Measurements from ENCODE around the gene HDDC2. TPM values are rescaled to one million over a fixed set of nuclear protein-coding genes. Genes with fewer than 3 reads are reported as not detected.

HDDC2 gene
- total and polyA plus RNA-seq, 12 donors, result 94.2 to 166 (median 125) TPM

- Histone ChIP-seq H3K4me1 (replicated peaks in 1 of 2) (peaks cover 27 to 42% of the 10 kb centered on the region in 2 donors), H3K4me3 (no peak overlapping the region), H3K27me3 (no peaks in the 10 kb centered on the region), H3K27ac (peak overlapping the region in 4 of 5 donors; percentile 22 to 82 (median 54)), H3K36me3 (replicated peaks in 1 of 2) (no peaks in the 10 kb centered on the region), H3K9me3 (replicated peaks in 1 of 3) (no peaks in the 10 kb centered on the region)
- 22 to 40% (median 31%) methylated on average over 3 of the region's 3 CpGs for WGBS, 4 donors
- TF ChIP-seq CTCF (IDR thresholded peaks at IDR 0.05) (no peak), POLR2A (IDR thresholded peaks at IDR 0.05) (no peak)
- no peak for DNase-seq
- intact Hi-C loops (cut with DNase I), result no loop called here
Observed at GRCh38 chr6:125233202-125233601, 68.6 kb downstream of the HDDC2 start.

- no peaks in the 10 kb centered on the region for H3K36me3 ChIP-seq (replicated peaks in 1 of 2)
- H3K4me3 ChIP-seq, result no peak overlapping the region
- intact Hi-C loops (cut with DNase I), result no loop called here
- H3K27ac ChIP-seq, result peak overlapping the region in 4 of 5 donors; percentile 36 to 82 (median 54)
- no peaks in the 10 kb centered on the region for H3K9me3 ChIP-seq (replicated peaks in 1 of 3)
- no peak for DNase-seq
- 16 to 30% (median 26%) methylated on average over 1 of the region's 1 CpG for WGBS, 4 donors
- H3K4me1 ChIP-seq (replicated peaks in 1 of 2), result peaks cover 27 to 42% of the 10 kb centered on the region in 2 donors
- no peaks in the 10 kb centered on the region for H3K27me3 ChIP-seq
- TF ChIP-seq CTCF (IDR thresholded peaks at IDR 0.05), result no peak
- no peak for TF ChIP-seq POLR2A (IDR thresholded peaks at IDR 0.05)
Observed at GRCh38 chr6:125232466-125232865, 69.3 kb downstream of the HDDC2 start.

GRCh38 chr6:125231574-125232343, 70.0 kb downstream of the HDDC2 start:
- Histone ChIP-seq H3K27ac (peak overlapping the region in 4 of 5 donors; percentile 36 to 82 (median 54)), H3K36me3 (replicated peaks in 1 of 2) (no peaks in the 10 kb centered on the region), H3K27me3 (no peaks in the 10 kb centered on the region), H3K4me1 (replicated peaks in 1 of 2) (peaks cover 27 to 41% of the 10 kb centered on the region in 2 donors), H3K4me3 (no peak overlapping the region), H3K9me3 (replicated peaks in 1 of 3) (no peaks in the 10 kb centered on the region)
- no peak for DNase-seq
- 81 to 94% (median 88%) methylated on average over 7 of the region's 7 CpGs for WGBS, 4 donors
- no peak for TF ChIP-seq POLR2A (IDR thresholded peaks at IDR 0.05)
- no peak for TF ChIP-seq CTCF (IDR thresholded peaks at IDR 0.05)
- intact Hi-C loops (cut with DNase I), result no loop called here

GRCh38 chr6:125231133-125231532, 70.6 kb downstream of the HDDC2 start:
- Histone ChIP-seq H3K27me3 (no peaks in the 10 kb centered on the region), H3K27ac (peak overlapping the region in 2 of 5 donors; percentile 36 to 82), H3K4me1 (replicated peaks in 1 of 2) (peaks cover 27 to 35% of the 10 kb centered on the region in 2 donors), H3K9me3 (replicated peaks in 1 of 3) (no peaks in the 10 kb centered on the region), H3K36me3 (replicated peaks in 1 of 2) (no peaks in the 10 kb centered on the region), H3K4me3 (no peak overlapping the region)
- WGBS, 4 donors, result 88 to 100% (median 96%) methylated on average over 1 of the region's 1 CpG
- intact Hi-C loops (cut with DNase I), result no loop called here
- no peak for DNase-seq
- no peak for TF ChIP-seq POLR2A (IDR thresholded peaks at IDR 0.05)
- no peak for TF ChIP-seq CTCF (IDR thresholded peaks at IDR 0.05)

Measured in adrenal gland (tissue), 12 donors.